Fibroblast of pulmonary artery (primary cell): ENCODE results near the gene NINL.

ENCODE experiments used
- DNase-seq: peaks from one replicate; pipeline ENCODE4 v3.0.0-alpha.2; 2010; ENCODE audit warnings: low read depth
- H3K4me3 ChIP-seq: replicated peaks from 2 replicates; pipeline ENCODE4 v1.5.1; 2011; ENCODE audit warnings: low read depth, mild to moderate bottlenecking, control low read depth, low read length, moderate library complexity
- CTCF ChIP-seq: IDR thresholded peaks from 2 replicates; pipeline ENCODE4 v1.5.1; 2011; ENCODE audit warnings: mild to moderate bottlenecking, control low read depth, low read length, inconsistent platforms; ENCODE audit errors: missing control alignments

The NINL gene

GRCh38 chr20:25465243-25466135 lies 119.8 kb downstream of the NINL start:
- no peak for DNase-seq
- no peak overlapping the region for H3K4me3 ChIP-seq
- no peak for TF ChIP-seq CTCF

- TF ChIP-seq CTCF, result no peak
- H3K4me3 ChIP-seq, result no peak overlapping the region
- no peak for DNase-seq
These were observed 120.7 kb downstream of the NINL start for GRCh38 chr20:25464501-25465242.

- no peak for DNase-seq
- no peak for TF ChIP-seq CTCF
- no peak overlapping the region for H3K4me3 ChIP-seq
These were observed 123.4 kb downstream of the NINL start for GRCh38 chr20:25461786-25462545.

- DNase-seq, result no peak
- no peak overlapping the region for H3K4me3 ChIP-seq
- TF ChIP-seq CTCF, result no peak
These were observed 124.1 kb downstream of the NINL start for GRCh38 chr20:25461281-25461650.

- no peak for DNase-seq
- no peak for TF ChIP-seq CTCF
- H3K4me3 ChIP-seq, result no peak overlapping the region
These were observed 124.6 kb downstream of the NINL start for GRCh38 chr20:25460566-25461280.

- no peak for TF ChIP-seq CTCF
- no peak for DNase-seq
These were observed 125.3 kb downstream of the NINL start for GRCh38 chr20:25459916-25460535.

More at GRCh38 chr20:25459916-25460535, 125.3 kb downstream of the NINL start:
- no peak overlapping the region for H3K4me3 ChIP-seq
